ENCODE results near the gene RALGAPA2.

The RALGAPA2 gene

GRCh38 chr20:20720158-20720557, 7.7 kb upstream of the RALGAPA2 start:
- no peak for DNase-seq

GRCh38 chr20:20719411-20719810, 7.0 kb upstream of the RALGAPA2 start:
- DNase-seq = no peak

- DNase-seq = no peak
These were observed 861 bp upstream of the RALGAPA2 start for GRCh38 chr20:20713244-20713765.

- no peak for DNase-seq
These were observed 405 bp downstream of the RALGAPA2 start for GRCh38 chr20:20712004-20712473.

GRCh38 chr20:20711413-20711812, 1.0 kb downstream of the RALGAPA2 start:
- DNase-seq = peak; percentile 15

- DNase-seq = peak; percentile 39
These were observed 1.8 kb downstream of the RALGAPA2 start for GRCh38 chr20:20710443-20711315.

- no peak for DNase-seq
These were observed 2.6 kb downstream of the RALGAPA2 start for GRCh38 chr20:20709887-20710286.

GRCh38 chr20:20706285-20706684, 6.2 kb downstream of the RALGAPA2 start:
- DNase-seq = no peak

GRCh38 chr20:20702330-20703245, 9.9 kb downstream of the RALGAPA2 start:
- DNase-seq = peak; percentile 16

- no peak for DNase-seq
These were observed 12.5 kb downstream of the RALGAPA2 start for GRCh38 chr20:20699917-20700316.

GRCh38 chr20:20699144-20699543, 13.3 kb downstream of the RALGAPA2 start:
- DNase-seq = peak; percentile 74

- DNase-seq = no peak
These were observed 15.1 kb downstream of the RALGAPA2 start for GRCh38 chr20:20697325-20697845.

GRCh38 chr20:20695250-20695816, 17.1 kb downstream of the RALGAPA2 start:
- DNase-seq = no peak

- DNase-seq = no peak
These were observed 17.9 kb downstream of the RALGAPA2 start for GRCh38 chr20:20694591-20694990.

GRCh38 chr20:20692587-20692986, 19.9 kb downstream of the RALGAPA2 start:
- DNase-seq = no peak

GRCh38 chr20:20691477-20692235, 20.8 kb downstream of the RALGAPA2 start:
- no peak for DNase-seq

- no peak for DNase-seq
These were observed 21.6 kb downstream of the RALGAPA2 start for GRCh38 chr20:20690676-20691476.

GRCh38 chr20:20687319-20687718, 25.1 kb downstream of the RALGAPA2 start:
- no peak for DNase-seq

- no peak for DNase-seq
These were observed 26.8 kb downstream of the RALGAPA2 start for GRCh38 chr20:20685635-20686034.

GRCh38 chr20:20683481-20684321, 28.7 kb downstream of the RALGAPA2 start:
- no peak for DNase-seq

Measured in NCI-H2029 (cell line).